Tongue (tissue), 2 donors: ENCODE results near the gene UBL7. TPM values are rescaled to one million over a fixed set of nuclear protein-coding genes. Genes with fewer than 3 reads are reported as not detected.
"Not testable (repeated sequence)": the region's sequence is repeated elsewhere in the genome, so short reads cannot be mapped to it uniquely, and the experiment has no call there.

ENCODE experiments used
- DNase-seq: peaks from one replicate; pipeline ENCODE4 v3.0.0-alpha.2; 2015
- total RNA-seq: library from RNA; depleted of rRNA; stranded (reverse); fragments of >200 nt; gene quantifications from one replicate; pipeline ENCODE4 v1.2.3, GENCODE V29; 2014

UBL7 gene, protein sequence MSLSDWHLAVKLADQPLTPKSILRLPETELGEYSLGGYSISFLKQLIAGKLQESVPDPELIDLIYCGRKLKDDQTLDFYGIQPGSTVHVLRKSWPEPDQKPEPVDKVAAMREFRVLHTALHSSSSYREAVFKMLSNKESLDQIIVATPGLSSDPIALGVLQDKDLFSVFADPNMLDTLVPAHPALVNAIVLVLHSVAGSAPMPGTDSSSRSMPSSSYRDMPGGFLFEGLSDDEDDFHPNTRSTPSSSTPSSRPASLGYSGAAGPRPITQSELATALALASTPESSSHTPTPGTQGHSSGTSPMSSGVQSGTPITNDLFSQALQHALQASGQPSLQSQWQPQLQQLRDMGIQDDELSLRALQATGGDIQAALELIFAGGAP
- total RNA-seq = 21.4 TPM

DNA sequence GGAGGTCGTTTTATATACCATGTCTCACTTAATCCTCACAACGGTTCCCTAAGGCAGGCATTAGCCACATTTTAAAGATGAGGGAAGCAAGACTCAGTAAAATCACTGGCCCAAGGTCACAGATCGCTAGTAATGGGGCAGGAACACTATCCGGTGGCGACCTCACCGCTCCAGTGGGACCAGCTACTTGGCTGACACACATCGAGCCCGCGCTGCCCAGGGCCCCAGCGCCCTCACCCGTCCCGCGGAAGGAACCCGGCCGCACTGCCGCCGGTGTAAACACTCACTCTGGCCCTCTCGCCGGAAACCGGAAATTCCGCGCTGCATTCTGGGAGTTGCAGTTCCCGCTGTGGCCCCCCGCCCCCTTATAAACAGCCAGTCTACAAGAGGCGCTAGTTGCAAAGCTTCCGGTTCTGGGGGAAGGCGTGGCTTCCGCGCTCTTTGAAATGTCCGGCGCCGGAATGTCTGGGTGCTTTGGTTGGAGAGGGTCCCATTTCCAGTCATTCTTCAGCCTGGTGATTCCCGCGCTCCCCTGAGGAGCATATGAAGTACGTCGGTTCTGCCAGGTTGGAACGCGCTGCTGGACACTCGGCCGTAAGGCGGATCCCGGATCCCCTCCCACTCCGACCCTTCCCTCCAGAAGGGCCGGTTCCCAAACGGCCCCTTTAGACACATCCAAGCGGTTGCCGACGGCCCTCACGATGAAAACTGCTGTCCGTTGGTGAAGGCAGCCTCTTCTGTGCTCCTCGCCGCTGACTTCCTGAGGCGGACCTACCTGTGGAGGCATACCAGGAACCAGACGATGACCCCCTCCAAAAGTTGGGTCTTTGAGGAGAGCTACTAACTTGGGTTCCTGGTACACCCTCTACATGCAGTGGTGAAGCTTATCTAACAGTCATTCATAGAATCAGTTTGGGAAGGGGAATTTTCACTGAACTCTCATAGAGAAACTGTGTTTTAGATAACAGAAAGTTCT, at the start of gene UBL7:
Gene UBL7, minus strand, starts transcription at position 290 of the 976 bp plus-strand sequence. CDS start 2,293 bp downstream, outside the sequence.
- peak; percentile 99 for DNase-seq

DNA sequence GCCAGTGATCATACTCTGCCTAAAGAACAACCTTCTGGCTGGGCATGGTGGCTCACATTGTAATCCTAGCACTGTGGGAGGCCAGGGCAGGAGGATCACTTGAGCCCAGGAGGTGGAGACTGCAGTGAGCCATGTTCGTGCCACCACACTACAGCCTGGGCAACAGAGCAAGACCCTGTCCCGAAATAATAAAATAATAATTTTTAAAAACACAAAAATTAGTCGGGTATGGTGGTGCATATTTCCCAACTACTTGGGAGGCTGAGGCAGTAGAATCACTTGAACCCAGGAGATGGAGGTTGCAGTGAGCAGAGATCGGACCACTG, 45.5 kb upstream of the UBL7 start:
- DNase-seq = no peak

DNA sequence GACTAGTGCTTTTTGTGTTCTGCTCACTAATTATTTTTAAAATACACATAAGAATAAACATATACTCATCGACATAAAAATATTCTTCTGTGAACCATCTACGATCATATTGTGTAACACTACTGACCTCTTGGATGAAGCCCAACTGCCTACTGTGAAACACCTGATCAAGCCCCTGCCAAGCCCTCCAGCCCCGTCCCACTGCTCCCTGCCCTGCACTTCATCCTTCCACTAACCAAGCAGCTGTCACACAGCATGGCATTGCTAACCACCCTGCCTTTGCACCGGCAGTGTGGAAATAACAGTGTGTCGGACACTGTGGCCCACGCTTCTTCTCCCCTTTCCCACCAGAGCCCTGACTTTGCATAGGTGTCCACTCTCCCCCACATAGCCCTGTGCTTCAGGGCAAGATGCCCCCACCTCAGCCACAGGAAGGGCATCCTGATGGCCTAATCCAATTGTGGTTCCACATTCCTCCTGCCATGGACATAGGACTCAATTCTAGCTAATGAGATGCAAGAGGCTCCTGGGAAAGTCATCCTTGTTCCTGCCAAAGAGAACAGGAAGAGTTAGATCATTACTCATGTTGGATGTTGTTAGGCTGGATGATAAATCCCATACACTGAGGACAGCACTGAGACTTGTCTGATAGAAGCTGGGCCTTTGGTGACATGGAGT, 45.0 kb upstream of the UBL7 start:
- DNase-seq = no peak

DNA sequence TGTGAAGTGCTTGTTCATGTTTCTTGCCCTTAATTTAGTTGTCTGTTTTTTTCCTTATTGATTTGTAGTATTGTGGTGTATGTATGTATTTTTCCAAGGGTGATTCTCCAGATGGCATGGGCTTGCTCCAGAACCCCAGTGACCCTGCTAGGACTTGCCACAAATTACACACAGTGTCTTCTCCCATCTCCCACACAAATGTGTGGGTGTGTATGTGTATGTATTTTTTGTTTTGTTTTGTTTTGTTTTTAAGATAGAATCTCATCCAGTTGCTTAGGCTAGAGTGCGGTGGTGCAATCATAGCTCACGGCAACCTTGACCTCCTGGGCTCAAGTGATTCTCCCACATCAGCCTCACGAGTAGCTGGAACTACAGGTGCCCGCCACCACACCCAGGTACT, 43.9 kb upstream of the UBL7 start:
- no peak for DNase-seq

DNA sequence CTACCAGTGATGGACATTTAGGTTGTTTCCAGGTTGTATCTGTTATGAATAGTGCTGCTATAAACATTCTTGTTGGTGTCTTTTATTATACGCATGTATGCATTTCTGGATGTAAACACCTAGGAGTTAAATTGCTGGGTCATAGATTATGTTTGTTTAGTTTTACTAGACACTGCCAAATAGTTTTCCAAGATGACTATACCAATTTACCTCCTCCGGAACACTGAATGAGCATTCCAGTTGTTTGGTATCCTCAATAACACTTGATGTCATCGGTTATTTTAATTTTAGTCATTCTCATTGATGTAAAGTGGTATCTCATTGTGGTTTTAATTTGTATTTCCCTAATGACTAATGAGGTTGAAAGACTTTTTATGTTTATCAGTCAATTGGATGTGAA, 43.5 kb upstream of the UBL7 start:
- DNase-seq = no peak

DNA sequence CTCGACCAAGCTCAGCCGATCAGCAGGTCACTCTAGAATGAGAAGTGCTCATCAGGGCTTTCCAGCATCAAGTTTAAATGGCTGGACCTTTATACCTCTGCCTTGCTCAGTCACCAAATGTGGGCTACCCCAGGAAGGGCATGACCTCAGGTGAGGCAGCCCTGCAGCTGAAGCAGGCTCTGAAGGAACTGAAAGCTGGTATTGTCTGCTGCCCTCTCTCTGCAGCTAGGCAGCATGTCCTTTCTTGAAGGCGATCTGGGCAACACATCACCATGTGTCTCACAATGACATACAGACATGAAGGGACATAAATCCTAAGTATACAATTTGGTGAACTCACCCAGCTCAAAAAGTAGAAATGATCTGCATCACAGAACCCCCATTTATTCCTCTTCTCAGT, 41.3 kb upstream of the UBL7 start:
- no peak for DNase-seq

DNA sequence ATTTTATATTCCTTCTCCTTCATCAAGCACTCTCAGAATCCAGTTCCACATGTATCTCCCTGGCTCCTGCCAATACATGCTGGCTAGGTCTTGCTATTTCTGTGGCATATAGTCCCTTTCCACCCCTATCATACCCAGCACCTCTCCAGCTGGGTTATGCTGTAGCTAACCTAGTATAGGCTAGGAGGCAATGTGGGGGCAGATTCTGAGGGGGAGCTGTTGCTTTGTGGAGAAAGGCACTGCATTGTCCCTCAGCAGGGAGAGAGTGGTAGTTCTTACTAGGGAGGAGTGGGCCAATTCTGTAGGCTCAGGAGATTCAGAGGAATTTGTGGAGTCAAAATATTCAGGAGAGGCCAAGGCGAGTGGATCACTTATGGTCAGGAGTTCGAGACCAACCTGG, 39.4 kb upstream of the UBL7 start:
- no peak for DNase-seq

DNA sequence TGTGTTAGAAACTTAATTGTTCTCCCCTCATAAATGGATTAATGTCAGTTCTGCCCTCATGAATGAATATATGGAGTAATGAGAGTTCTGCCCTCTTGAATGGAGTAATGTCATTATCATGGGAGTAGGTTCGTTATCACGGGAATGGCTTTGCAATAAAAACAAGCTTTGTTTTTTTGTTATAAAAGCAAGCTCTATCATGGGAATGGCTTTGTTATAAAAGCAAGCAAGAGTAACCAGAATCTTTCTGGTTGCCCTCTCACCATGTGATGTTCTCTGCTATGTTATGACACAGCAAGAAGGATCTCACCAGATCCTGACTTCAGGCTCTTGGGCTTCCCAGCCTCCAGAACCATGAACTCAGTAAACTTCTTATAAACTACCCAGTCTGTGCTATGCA, 38.4 kb upstream of the UBL7 start:
- no peak for DNase-seq

DNA sequence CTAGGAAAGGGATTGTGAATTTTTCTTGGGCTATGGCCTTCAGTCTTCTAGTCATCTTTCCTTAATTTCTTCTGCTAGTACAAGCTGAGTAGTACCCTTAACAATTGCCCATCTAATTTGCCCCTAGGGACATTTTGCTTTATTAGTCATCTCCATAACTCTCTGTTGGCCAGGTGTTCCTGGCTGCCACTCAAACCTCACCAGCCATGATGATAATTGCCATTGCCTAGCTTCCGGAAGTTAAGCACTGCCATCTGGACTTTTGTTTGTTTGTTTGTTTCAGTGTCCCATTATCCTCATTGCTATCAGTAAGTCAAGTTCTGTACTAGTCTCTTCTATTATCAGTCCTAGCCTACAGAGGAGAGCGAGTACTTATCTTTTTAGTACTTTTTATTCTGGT, 36.6 kb upstream of the UBL7 start:
- DNase-seq = no peak

DNA sequence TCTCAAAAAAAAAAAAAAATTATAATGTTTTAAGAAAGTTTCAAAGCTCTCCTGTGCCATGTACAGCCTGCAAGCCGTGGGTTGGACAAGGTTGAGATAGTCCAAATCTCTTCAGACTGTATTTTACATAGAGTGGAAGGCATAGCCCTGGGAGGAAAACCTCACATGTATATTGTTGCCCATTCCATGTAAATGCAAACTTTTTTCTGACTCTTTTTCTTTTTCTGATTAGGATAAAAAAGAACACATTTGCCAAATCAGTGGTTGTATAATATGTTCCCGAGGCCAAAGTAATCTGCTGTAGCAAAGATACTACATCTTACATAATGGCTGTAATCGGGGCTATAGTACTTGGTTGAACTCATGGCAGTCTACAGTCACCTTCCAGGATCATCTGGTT, 35.7 kb upstream of the UBL7 start:
- DNase-seq = no peak

DNA sequence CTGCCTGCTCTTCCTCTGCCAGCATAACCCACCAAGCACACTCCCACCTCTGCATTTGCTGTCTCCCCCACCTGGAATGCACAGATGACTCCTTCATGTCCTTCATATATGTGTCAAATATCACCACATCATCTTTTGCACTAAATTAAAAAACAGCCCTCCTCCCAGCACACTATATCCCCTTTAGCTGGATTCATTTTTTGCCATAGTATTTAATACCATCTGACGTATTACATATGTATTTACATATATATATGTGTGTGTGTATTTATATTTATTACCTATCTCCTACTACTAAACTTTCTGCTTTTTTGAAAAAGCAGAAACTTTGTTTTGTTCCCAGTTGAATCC, 29.4 kb upstream of the UBL7 start:
- DNase-seq = no peak

DNA sequence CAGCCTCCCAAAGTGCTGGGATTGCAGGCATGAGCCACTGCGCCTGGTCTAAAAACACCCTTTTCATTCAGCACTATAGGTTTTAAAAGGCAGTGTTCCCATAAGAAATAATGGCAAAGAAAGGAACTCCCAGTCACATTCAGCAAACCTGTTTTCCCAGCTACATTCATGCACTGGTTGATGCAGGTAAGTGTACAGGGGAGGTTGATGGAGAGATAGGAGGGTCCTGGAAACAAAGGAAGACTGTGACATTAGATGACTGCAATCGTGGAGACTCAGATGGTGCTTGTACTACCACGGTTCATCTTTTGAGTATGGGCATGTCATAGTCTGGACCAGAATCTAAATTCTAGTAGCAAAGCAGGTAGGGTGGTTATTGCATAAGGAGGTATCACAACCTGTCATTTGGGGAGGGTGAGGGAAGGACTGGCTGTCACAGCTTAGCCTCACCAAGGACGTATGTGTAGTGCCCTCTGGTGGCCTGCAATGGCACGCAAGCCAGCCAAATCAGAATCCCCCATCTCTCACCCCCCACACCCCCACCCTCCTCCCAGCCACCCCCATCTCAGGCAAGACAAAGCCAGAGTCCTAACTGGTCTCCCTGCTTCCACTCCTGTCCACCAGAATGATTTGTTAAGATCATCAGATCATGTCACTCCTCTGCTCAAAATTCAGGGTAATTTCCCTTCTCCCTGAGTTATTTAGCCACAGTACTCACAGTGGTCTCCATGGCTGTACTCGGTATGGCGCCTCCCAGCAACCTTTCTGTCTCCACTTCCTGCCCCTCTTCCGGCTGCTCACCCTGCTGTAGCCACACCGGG, 28.8 kb upstream of the UBL7 start:
- peak; percentile 59 for DNase-seq

DNA sequence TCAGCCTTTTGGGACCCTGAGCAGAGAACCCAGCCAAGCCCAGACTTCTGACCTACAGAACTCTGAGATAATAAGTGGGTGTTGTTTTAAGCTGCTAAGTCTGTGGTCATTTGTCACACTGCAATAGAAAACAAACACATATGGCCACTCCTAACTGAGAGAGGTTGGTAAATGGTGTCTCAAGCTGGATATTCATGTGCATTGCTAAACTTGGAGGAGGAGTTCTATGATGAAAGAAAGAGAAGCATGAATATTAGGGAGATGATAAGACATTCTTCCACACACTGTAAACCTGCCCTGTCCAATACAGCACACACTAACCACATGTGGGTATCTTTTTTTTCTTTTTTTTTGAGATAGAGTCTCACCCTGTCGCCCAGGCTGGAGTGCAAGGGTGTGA, 27.8 kb upstream of the UBL7 start:
- no peak for DNase-seq

DNA sequence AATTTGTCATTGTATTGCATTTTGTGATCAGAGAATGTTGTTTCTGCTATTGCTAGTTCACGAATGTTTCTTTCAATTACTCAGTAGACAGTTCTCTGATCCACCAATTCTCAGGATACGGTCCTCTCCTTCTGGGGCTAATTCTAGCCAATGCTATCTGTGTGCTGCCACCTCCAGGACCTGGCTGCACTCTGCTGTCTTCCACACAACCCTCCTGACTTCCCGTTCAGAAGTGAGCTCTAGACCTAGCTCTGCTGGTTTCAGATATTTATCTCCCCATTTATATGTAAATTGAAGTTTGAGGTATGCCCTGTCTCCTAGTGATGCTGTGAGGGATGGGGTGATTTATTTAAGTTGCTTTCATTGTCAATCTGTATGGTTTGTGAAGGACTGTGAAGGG, 21.7 kb upstream of the UBL7 start:
- DNase-seq = no peak

DNA sequence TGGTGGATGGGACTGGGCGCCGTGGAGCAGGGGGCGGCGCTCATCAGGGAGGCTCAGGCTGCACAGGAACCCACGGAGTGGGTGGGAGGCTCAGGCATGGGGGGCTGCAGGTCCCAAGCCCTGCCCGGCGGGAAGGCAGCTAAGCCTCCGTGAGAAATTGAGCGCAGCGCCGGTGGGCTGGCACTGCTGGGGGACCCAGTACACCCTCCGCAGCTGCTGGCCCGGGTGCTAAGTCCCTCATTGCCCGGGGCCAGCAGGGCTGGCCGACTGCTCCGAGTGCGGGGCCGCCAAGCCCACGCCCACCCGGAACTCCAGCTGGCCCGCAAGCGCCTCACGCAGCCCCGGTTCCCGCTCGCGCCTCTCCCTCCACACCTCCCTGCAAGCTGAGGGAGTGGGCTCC, 19.4 kb upstream of the UBL7 start:
- not testable (repeated sequence) for DNase-seq

DNA sequence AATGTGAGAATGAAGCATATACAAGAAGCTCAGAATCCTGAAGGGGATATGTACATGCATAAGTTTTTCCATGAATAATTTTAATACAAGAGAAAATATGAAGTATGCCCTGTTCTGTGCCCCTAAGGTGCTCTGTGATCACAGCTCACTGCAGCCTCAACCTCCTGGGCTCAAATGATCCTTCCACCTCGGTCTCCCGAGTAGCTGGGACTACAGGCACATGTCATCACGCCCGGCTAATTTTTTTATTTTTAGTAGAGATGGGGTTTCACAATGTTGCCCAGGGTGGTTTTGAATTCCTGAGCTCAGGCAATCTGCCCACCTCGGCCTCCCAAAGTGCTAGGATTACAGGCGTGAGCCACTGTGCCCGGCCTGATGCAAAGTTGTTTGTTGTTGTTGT, 10.7 kb upstream of the UBL7 start:
- DNase-seq = not testable (repeated sequence)

DNA sequence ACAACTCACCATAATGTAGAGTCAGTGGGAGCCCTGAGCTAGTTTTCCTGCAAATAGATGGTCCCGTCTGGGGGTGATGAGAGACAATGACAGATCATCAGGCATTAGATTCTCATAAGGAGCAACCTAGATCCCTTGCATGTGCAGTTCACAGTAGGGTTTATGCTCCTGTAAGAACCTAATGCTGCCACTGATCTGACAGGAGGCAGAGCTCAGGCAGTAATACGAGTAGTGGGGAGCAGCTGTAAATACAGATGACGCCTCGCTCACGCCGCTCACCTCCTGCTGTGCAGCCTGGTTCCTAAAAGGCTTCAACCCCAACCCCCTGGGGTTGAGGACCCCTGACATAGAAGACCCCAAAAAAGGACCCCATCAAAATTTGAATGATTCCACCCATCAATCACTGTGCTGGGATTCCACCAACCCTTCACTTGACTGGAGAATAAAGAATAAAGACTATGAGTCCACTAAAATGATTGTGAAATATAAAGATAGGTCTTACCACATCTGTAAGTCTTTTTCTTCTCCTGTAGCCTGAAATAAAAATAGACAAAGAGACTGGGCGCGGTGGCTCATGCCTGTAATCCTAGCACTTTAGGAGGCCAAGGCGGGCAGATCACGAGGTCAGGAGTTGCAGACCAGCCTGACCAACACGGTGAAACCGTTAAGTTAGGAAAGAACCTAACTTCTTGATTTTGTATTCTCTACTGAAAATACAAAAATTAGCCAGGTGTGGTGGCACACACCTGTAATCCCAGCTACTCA, 9.9 kb upstream of the UBL7 start:
- no peak for DNase-seq

DNA sequence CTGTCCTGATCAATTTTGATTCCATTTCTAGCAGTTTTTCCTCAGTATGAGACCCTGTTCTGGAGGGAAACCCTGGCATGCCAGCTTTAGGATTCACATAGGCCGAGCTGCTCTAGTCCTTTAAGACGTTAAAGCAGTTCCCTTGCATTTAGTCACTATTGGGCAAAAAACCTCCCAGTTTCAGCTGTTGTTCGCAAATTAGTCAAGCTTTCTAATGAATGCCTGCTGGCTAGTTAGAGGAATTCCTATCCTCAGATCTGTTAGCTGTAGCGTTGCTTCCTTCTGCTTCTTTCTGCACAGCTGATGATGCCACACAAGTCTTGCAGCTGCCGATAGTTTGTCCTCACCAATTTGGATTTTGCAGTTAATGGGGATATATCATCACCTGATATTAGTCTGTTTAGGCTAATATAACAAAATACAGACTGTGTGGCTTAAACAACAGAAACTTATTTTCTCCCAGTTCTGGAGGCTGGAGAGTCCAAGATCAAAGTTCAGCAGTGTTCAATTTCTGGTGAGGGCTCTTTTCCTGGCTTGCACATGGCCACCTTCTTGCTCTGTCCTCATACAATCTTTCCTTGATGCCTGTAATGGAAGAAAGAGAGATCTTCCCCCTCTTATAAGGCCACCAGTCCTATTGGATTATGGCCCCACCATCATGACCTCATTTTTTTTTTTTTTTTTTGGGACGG, 7.5 kb upstream of the UBL7 start:
- peak; percentile 85 for DNase-seq

DNA sequence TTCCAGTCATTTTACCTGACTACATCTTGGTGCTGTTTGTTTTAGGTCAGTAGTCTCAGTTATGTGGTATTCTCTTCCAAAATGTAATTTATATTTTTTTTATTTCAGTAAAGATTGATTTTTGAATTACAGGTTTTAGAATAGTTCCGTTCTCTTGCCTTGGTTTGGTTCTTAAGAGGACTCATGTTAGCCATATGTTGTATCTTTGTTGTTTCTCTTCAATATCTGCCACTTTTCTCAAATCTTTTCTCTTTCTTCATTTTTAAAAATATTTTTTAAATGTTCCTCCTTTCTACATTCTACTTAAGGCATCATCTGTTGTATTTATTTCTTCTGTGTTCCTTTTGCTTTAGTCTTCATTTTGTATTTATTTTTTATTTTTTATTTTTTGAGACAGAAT, 5.6 kb upstream of the UBL7 start:
- DNase-seq = no peak

DNA sequence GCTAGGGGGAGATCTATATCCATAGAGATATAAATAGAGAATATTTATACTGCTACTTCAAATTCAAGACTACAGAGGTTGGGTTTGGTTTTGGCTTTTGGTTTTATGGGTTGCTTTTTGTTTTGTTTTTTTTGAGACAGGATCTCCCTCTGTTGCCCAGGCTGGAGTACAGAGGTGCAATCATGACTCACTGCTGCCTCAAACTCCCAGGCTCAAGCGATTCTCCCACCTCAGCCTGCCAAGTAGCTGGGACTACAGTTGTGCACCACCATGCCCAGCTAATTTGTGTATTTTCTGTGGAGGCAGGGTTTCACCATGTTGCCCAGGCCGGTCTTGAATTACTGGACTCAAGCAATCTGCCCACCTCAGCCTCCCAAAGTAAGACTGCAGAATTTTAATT, 3.9 kb upstream of the UBL7 start:
- no peak for DNase-seq

DNA sequence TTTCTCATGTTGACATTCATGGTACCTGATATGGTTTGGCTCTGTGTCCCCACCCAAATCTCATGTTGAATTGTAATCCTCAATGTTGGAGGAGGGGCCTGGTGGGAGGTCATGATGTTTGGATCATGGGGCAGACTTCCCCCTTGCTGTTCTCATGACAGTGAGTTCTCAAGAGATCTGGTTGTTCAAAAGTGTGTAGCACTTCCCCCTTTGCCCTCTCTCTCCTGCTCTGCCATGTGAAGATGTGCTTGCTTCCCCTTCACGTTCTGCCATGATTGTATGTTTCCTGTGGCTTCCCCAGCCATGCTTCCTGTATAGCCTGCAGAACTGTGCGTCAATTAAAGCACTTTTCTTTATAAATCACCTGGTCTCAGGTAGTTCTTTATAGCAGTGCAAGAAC, 3.3 kb upstream of the UBL7 start:
- DNase-seq = no peak
